ENCODE data around the gene TUBA1C.
"Not testable (repeated sequence)": the region's sequence is repeated elsewhere in the genome, so short reads cannot be mapped to it uniquely, and the experiment has no call there.

Gene TUBA1C

DNA sequence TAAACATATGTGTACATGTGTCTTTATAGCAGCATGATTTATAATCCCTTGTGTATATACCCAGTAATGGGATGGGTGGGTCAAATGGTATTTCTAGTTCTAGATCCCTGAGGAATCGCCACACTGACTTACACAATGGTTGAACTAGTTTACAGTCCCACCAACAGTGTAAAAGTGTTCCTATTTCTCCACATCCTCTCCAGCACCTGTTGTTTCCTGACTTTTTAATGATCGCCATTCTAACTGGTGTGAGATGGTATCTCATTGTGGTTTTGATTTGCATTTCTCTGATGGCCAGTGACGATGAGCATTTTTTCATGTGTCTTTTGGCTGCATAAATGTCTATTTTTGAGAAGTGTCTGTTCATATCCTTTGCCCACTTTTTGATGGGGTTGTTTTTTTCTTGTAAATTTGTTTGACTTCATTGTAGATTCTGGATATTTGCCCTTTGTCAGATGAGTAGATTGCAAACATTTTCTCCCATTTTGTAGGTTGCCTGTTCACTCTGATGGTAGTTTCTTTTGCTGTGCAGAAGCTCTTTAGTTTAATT is 45.6 kb downstream of the TUBA1C start:
- DNase-seq (ENCODE audit: low read depth in 3 of 3): not testable (repeated sequence)

DNA sequence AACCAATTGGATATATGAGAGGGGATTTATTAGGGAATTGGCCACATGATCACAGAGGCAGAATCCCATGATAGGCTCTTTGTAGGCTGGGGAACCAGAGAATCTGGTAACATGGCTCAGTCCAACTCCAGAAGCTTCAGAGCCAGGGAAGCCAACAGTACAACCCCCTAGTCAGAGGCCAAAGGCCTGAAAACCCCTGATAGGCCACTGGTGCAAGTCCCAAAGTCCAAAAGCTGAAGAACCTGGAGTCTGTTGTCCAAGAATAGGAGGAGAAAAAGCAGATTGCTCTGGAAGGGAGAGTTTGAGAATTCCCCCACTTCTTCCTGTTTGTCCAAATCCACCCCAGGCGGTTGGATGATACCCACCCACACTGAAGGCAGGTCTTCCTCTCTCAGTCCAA is 49.9 kb downstream of the TUBA1C start:
- no peak for DNase-seq (ENCODE audit: low read depth in 3 of 3)

DNA sequence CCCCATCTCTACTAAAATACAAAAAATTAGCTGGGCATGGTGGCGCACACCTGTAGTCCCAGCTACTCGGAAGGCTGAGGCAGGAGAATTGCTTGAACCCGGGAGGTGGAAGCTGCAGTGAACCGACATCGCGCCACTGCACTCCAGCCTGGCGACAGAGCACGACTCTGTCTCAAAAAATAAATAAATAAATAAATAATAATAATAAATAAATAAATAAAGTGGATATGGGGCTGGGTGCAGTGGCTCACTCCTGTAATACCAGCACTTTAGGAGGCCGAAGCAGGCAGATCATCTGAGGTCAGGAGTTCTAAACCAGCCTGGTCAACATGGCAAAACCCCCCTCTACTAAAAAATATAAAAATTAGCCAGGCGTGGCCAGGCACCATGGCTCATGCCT is 52.2 kb downstream of the TUBA1C start:
- DNase-seq (ENCODE audit: low read depth in 3 of 3): not testable (repeated sequence)

DNA sequence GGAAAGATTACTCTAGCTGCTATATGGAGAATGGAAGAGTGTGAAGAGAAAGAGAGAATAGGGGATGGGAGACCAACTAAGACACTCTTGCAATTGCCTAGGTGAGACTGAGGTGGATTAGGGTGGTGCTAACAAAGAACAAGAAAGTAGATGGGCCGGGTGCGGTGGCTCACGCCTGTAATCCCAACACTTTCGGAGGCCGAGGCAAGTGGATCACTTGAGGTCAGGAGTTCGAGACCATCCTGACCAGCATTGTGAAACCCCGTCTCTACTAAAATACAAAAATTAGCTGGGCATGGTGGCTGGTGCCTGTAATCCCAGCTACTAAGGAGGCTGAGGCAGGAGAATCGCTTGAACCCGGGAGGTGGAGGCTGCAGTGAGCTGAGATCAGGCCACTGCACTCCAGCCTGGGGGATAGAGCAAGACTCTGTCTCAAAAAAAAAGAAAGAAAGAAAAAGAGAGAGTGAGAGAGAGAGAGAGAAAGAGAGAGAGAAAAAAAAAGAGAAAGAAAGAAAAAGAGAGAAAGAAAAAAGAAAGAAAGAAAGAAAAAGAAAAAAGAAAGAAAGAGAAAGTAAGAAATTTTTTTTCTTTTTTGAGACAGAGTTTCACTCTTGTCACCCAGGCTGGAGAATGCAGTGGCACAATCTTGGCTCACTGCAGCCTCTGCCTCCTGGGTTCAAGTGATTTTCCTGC is 55.7 kb downstream of the TUBA1C start:
- DNase-seq (ENCODE audit: low read depth in 3 of 3): not testable (repeated sequence)

DNA sequence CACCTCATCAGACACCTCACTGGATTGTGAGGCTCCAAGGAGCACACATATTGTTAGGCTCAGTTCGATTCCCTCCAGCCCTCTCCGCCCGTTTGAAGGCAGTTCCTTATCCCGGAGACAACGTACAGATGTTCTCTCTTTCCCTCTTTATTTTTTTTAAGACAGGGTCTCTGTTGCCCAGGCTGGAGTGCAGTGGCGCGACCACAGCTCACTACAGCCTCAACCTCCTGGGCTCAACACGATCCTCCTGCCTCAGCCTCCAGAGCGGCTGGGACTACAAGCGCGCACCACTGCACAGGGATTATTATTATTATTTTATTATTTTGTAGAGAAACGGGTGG is 57.5 kb downstream of the TUBA1C start:
- no peak for DNase-seq (ENCODE audit: low read depth in 3 of 3)

DNA sequence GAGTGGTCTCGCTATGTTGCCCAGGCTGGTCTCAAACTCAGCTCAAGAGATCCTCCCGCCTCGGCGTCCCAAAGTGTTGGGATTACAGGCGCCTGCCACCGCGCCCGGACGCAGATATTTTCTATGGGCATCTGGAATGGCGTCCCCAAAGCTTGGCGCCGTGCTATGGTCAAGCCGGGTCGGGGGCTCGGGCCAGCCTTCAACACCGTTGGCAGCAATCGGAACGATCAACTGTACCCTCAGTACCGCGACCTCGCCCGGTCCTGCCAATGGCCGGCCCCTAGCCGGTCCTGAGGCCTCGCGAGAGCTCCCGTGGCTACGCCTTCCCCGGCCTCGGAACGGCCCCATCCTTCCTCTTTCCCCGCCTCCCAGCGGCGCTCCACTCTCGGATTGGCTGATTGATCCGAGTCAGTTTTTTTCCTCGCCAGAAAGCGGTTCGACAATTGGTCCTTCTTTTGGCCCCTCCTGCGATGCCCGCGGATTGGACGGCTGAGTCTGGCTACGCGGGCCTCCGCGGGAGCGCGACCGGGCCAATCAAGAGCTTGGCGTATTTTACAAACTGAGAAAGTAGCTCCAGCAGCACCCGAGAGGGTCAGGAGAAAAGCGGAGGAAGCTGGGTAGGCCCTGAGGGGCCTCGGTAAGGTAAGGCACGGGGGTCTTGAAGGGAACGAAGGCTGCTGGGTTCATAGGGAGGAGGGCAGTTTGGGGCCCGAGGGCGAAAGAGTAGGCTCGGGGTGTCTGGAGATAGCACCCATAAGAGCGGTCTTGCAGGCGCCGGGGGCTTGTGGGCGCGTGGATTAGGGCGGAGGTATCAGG is 58.0 kb downstream of the TUBA1C start, which contains the start of gene TROAP:
Gene TROAP, plus strand, starts transcription at position 548 of the 816 bp plus-strand sequence. CDS start 354 bp downstream, outside the sequence.
- DNase-seq (ENCODE audit: low read depth in 3 of 3): peak; percentile 94 to 96 (median 96)

DNA sequence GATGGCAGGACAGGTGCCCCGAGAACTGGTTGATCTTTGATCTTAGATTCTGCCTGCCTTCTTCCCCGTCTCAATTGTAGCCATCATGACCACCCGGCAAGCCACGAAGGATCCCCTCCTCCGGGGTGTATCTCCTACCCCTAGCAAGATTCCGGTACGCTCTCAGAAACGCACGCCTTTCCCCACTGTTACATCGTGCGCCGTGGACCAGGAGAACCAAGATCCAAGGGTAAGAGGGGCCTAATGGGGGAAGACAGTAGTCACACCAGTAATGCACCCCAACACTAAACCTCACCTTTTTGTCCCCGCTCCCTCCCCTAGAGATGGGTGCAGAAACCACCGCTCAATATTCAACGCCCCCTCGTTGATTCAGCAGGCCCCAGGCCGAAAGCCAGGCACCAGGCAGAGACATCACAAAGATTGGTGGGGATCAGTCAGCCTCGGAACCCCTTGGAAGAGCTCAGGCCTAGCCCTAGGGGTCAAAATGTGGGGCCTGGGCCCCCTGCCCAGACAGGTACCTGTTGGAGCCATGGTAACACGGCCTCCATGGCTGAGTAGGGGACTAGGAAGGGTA is 58.7 kb downstream of the TUBA1C start:
- DNase-seq (ENCODE audit: low read depth in 3 of 3): no peak
